ENCODE measurements around the gene DNM2. TPM values are rescaled to one million over a fixed set of nuclear protein-coding genes. Genes with fewer than 3 reads are reported as not detected.

The DNM2 gene
- total RNA-seq, 4 donors from 2014 or later = 182 to 245 (median 218) TPM

- TF ChIP-seq POLR2A (IDR thresholded peaks at IDR 0.05) (no peak), CTCF (IDR thresholded peaks at IDR 0.05) (no peak)
- DNase-seq (ENCODE audit: low spot score in 2 of 2) = peak in 1 of 2 donors; percentile 36
- intact Hi-C loops (cut with DNase I; ENCODE audit: low total_unique reads) = no loop called here
- WGBS, 2 donors = 67 to 72% methylated on average over 21 of the region's 21 CpGs
- no peak overlapping the region for H3K4me3 ChIP-seq (ENCODE audit: low read depth, poor library complexity, severe bottlenecking)
Observed at GRCh38 chr19:10769533-10770491, 51.9 kb downstream of the DNM2 start.

- H3K4me3 ChIP-seq (ENCODE audit: low read depth, poor library complexity, severe bottlenecking) = no peak overlapping the region
- TF ChIP-seq POLR2A (IDR thresholded peaks at IDR 0.05) = no peak
- no peak for TF ChIP-seq CTCF (IDR thresholded peaks at IDR 0.05)
- intact Hi-C loops (cut with DNase I; ENCODE audit: low total_unique reads) = no loop called here
- WGBS, 2 donors = 79 to 83% methylated on average over 3 of the region's 3 CpGs
- no peak for DNase-seq (ENCODE audit: low spot score in 2 of 2)
Observed at GRCh38 chr19:10773969-10774368, 56.1 kb downstream of the DNM2 start.

GRCh38 chr19:10774893-10775292, 57.0 kb downstream of the DNM2 start:
- intact Hi-C loops (cut with DNase I; ENCODE audit: low total_unique reads) = no loop called here
- no peak for DNase-seq (ENCODE audit: low spot score in 2 of 2)
- TF ChIP-seq CTCF (IDR thresholded peaks at IDR 0.05) = no peak
- TF ChIP-seq POLR2A (IDR thresholded peaks at IDR 0.05) = no peak
- H3K4me3 ChIP-seq (ENCODE audit: low read depth, poor library complexity, severe bottlenecking) = no peak overlapping the region
- WGBS, 2 donors = 96 to 97% methylated on average over 6 of the region's 6 CpGs

GRCh38 chr19:10776900-10777650, 59.2 kb downstream of the DNM2 start:
- no peak overlapping the region for H3K4me3 ChIP-seq (ENCODE audit: low read depth, poor library complexity, severe bottlenecking)
- intact Hi-C loops (cut with DNase I; ENCODE audit: low total_unique reads) = no loop called here
- no peak for TF ChIP-seq CTCF (IDR thresholded peaks at IDR 0.05)
- DNase-seq (ENCODE audit: low spot score in 2 of 2) = no peak
- 76 to 78% methylated on average over 14 of the region's 14 CpGs for WGBS, 2 donors

GRCh38 chr19:10780368-10780767, 62.5 kb downstream of the DNM2 start:
- H3K4me3 ChIP-seq (ENCODE audit: low read depth, poor library complexity, severe bottlenecking) = no peak overlapping the region
- no peak for TF ChIP-seq POLR2A (IDR thresholded peaks at IDR 0.05)
- TF ChIP-seq CTCF (IDR thresholded peaks at IDR 0.05) = no peak
- intact Hi-C loops (cut with DNase I; ENCODE audit: low total_unique reads) = no loop called here
- DNase-seq (ENCODE audit: low spot score in 2 of 2) = peak in 1 of 2 donors; percentile 63
- 43 to 53% methylated on average over 6 of the region's 6 CpGs for WGBS, 2 donors

All from lower leg skin (tissue), 4 donors.